Stimulated activated CD4-positive, alpha-beta T cell treated with anti-CD3 and anti-CD28 coated beads, TNF-alpha, amount 100 ng/mL, for 48 hours (primary cell): ENCODE measurements around the gene TBL1XR1.

ENCODE experiments used
- DNase-seq, 3 donors: peaks; one replicate each; pipeline ENCODE4 v3.0.0-alpha.2; 2020; ENCODE audit warnings: low read depth in 3 of 3

Gene TBL1XR1

DNA sequence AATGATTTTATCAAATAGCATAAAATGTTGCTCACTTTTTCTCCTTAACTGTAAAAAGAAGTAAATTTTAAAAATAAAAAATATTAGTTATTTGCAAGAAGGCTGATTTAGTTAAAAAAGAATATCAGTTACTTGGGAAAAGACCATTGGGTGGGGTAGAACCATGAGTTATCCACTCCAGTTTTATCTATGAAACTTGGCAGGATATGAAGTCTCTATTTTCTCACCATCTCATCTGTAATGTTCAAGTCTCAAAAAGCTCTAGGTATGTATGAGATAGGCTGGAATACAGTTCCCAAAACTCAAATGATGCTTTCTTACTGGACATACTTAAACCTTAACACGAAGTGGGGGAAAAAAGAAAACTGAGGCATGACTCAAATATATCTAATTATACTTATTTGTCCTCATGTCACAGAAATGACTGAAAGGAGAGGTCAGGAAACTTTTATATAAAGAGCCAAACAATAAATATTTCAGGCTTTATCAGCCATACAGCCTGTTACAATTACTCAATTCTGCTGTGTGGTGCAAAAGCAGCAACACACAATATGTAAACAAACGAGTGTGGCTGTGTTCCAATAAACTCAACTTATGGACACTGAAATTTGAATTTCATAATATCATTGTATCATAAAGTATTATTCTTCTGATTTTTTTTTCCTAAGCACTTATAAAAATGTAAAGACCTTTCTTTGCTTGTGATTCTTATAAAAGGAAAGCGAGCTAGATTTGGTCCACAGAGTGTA, 131.8 kb downstream of the TBL1XR1 start:
- no peak for DNase-seq

DNA sequence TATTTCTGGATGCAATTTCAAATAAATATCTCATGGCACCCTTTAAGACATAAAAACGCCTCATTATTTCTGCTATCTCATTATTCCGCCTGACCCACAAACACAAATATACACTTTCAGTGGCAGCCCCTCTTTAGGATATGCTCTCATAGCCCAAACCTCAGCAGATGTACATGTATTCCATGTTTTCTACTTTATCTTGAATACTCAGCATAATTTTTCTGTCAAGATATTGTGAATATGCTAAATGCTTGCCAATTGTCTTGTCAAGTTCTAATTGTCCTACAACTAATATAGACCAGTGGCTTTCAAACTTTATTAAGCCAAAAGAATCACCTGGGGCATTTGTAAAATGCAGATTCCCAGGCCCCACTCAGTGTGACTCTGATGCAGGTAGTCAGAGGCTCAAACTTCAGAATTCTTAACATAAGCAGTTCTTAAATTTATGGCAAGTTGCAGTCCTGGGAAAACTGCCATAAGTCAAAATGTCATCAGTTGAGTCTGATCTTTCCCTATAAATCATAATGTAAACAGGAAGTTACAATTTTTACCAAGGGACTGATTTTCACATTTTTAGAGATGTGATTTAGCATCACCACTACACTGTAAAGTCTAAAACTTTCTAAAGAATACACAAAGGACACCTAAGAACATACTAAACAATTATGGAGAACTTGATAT, 135.1 kb downstream of the TBL1XR1 start:
- DNase-seq = no peak

- DNase-seq = no peak
Measured at GRCh38 chr3:177061369-177061768, 135.9 kb downstream of the TBL1XR1 start.

- no peak for DNase-seq
Measured at GRCh38 chr3:177060492-177060891, 136.8 kb downstream of the TBL1XR1 start.

DNA sequence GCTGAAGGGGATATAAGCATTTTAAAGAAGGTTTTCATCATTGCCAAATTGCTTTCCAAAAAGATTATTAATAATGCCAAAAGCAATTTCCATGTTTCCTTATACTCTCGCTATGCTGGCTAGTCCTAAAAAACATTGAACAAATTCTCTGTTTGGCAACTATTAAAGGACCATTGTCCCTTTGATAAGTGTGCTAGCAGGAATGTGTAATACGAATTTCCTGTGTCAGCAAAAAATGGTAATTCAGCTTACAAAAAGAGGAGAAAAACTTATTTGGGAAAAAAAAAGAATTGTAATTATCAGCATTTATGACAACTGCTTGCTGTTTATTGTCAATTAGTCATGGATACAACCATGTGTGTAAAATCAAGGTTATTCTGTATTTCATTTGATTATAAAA, 138.6 kb downstream of the TBL1XR1 start:
- no peak for DNase-seq

- DNase-seq = peak; percentile 19 to 52 (median 25)
Measured at GRCh38 chr3:177057768-177058167, 139.5 kb downstream of the TBL1XR1 start.

DNA sequence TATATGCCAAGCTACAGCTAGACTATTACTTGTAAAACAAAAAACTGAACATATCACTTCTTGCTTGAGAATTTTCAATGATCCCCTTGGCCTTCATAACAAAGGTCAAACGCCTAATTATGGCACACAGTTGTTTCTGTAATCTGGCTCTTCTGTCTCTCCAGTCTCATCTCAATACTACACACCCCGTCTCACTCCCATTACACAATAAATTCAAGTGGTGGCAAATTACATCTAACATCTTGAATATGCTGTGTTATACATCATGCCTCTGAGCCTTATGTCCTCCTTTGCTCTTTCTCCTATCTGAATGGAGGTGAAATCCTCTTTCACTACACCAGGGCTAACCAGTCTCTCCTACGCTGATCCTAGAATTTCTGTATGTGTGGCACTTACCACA, 140.4 kb downstream of the TBL1XR1 start:
- no peak for DNase-seq

GRCh38 chr3:177055605-177056571, 141.4 kb downstream of the TBL1XR1 start:
- DNase-seq = no peak

DNA sequence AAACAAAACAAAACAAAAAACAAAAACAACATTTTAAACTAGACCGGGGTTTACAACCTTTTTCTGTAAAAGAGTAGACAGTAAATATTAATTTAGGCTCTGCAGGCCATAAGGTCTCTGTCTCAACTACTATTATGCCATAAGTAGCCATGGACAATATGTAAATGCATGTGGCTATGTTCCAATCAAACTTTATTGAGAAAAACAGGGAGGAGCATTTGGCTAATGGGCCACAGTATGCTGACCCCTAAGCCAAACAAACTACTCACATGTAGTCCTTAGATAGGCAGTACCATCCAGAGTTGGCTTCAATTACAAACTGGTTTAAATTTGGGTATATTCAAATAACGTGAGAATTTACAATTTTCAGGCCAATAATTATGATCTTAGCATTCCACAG, 144.2 kb downstream of the TBL1XR1 start:
- DNase-seq = no peak

DNA sequence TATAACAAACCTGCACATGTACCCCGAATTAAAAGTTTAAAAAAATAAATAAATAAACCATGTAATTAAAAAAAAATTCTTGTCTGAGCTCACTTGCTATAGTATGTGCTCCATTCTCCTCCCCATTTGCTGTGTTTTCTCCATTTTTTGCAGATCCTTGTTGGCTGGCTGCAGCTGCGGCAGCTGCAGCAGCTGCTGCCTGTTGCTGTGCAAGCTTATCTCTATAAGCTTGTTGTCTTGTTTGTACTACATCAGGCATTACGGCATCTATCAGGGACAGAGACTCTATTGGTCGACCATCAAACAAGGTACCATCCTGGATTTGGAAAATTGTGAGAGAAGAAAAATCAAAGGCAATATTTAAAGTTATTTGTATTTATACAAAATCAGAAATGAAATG, 145.9 kb downstream of the TBL1XR1 start:
- no peak for DNase-seq

DNA sequence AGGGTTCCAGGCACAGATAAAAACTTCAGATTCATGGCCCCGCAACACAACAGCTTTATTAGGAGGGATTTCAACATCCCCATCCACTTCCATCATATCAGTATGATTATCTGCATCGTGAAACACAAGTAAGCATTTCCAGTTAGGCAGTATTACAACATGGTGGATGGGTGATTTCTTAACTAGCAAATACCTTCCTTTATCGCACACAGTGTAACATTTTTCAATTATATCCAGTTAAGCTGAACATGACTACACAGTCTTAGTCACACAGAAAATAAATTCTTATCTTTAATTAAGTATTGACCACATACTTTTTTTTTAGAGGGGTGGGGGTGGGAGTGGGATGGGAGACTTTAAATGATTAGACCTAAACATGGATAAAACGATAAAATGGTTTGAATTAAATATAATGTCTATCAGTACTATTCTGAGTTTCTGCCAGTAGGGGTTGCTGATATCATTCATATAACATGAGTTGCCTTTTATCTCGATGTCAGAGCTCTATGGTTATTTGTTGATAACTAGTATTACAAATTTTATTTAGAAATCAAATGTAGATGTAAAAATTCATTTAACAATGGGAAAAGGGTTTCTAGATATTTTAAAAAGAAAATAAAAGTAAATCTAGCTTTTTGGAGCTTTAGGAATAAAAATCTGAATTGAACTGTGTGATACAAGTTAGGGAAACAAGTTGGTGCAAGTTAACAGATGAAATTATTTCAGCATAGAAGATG, 146.6 kb downstream of the TBL1XR1 start:
- no peak for DNase-seq

DNA sequence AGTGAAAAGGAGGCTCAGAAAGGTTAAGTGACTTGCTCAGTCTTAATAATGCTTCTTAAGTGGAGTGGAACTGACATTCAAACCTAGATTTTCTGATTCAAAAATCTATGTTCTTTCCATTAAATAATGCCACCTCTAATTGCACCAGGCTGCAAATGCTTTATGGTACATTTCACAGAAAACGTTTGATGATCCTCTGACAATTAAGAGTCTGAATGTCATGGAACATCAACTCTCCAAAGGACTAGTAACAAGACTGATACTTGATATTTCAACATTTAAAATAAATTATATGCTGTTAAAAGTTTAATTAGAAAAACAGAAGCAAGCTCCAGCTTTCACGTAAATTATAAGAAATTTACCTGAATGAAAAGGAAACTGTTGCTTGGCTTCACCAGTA, 151.5 kb downstream of the TBL1XR1 start:
- DNase-seq = no peak

- DNase-seq = no peak
Measured at GRCh38 chr3:177045222-177045621, 152.1 kb downstream of the TBL1XR1 start.

DNA sequence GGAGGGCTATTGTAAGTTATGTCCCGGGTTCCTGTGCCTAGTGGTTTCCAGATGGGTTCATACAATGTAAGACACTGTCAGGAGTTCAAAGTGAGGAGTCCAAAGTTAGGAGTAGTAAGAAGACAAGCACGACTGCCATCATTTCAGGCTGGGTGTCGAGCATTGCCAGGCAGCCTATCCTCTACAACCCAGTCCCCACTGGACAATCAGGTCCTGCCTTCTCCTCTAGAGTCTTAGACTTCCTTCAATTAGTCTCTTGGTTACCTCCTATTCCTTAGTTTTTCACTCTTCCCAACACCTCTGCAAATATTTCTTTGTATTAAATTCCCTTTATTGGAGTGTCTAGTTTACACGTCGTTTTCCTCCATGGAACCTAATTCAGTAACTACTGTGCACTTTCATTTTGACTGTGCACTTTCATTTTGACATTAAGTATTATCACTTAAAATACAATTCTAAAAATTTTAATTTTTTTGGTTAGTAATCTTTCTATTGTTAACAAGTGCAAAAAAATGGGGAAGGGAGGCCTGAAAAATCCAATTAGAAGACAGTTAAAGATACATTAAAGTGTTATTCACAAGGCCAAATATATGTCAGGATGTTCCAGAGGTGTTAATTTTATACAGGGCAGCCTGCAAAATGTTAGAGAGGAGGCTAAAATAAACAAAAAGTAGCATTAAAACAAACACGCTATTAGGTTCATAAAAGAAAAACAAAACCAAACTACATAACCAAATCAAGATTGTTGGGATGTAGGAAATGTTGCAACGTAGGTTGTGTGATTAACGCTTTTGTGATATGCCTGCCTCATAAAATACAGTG, 155.3 kb downstream of the TBL1XR1 start:
- no peak for DNase-seq

- no peak for DNase-seq
Measured at GRCh38 chr3:177041021-177041729, 156.1 kb downstream of the TBL1XR1 start.

GRCh38 chr3:177039490-177040274, 157.6 kb downstream of the TBL1XR1 start:
- DNase-seq = no peak

- no peak for DNase-seq
Measured at GRCh38 chr3:177037241-177037640, 160.0 kb downstream of the TBL1XR1 start.

DNA sequence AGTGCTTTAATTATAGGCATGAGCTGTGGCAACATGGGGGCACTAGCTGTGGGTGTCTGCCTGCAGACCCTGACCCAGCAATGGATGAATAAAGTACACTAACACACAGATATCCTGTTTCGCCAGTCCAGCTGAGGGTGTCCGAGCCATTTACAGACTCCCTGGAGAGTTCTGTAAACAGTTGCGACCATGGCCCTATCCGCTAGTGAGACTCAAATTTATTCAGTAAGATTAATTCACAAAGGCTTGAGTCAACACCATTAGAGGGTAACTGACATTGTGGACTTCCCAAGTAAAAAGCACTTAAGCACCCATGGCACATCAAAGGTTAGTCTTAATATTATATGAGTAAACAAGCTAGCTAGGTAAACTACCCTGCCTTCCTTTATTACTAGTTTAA, 161.6 kb downstream of the TBL1XR1 start:
- DNase-seq = no peak

DNA sequence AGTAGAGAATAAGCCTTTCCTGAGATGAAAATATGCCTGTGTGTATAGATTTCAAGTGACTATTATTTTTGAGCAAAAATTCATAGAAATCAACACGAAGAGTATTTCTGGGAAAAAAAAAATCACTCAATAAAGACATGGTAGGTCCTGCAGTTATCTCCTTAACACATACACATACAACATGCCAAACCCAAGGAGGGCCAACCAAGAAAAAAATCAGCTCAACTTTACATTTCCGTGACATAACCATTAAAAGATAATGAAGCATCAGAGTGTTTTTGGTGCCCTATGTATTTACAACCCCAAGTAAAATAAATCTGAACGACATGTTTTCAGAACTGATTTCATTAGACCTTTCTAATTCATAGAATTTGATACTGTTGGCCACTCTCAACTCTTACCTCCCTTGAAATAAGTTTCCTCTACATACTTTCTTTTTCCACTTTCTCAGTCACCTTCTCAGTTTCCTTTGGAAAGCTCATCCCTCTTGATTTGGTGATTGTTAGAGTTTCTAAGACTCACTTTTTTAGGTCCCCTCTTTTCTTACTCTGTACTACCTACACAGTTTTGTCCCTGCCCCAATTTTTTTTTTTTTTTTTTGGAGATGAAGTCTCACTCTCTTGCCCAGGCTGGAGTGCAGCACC, 162.3 kb downstream of the TBL1XR1 start:
- no peak for DNase-seq
